ENCODE measurements around the gene CHST9. TPM values are rescaled to one million over a fixed set of nuclear protein-coding genes. Genes with fewer than 3 reads are reported as not detected.

The CHST9 gene
- polyA plus RNA-seq, 3 donors, result not detected

GRCh38 chr18:27181726-27182125 is 3.4 kb downstream of the CHST9 start:
- Mint-ChIP-seq H3K4me1 (no peaks in the 10 kb centered on the region), H3K27me3 (ENCODE audit: low read depth in 3 of 3) (peaks cover 28 to 42% (median 32%) of the 10 kb centered on the region in 3 donors), H3K27ac (no peak overlapping the region), H3K36me3 (peaks cover 0 to 3% of the 10 kb centered on the region in 2 donors), H3K9me3 (peaks cover 0 to 10% (median 3%) of the 10 kb centered on the region in 7 donors), H3K4me3 (no peak overlapping the region)
- no peak for TF ChIP-seq CTCF (IDR thresholded peaks at IDR 0.05)
- intact Hi-C loops (cut with micrococcal nuclease), result no loop called here
- no peaks in the 10 kb centered on the region for H4K20me1 ChIP-seq (ENCODE audit: insufficient read depth, low read length)
- H3K27ac ChIP-seq (ENCODE audit: low read depth in 1 of 2, low read length in 2 of 2), result no peak overlapping the region
- H2AFZ ChIP-seq (ENCODE audit: insufficient read depth, low read depth, low read length, poor library complexity, severe bottlenecking), result no peak overlapping the region
- H3K27me3 ChIP-seq (ENCODE audit: control insufficient read depth in 2 of 2, insufficient read depth in 2 of 2, low read length in 2 of 2), result peaks cover 21 to 37% of the 10 kb centered on the region in 2 donors
- DNase-seq, result no peak
- no peak overlapping the region for H3K4me3 ChIP-seq (replicated peaks in 1 of 3; ENCODE audit: low read depth in 2 of 3, low read length in 3 of 3)
- no peaks in the 10 kb centered on the region for H3K4me1 ChIP-seq (ENCODE audit: control insufficient read depth in 1 of 2, insufficient read depth in 2 of 2, low read length in 2 of 2)
- no peak overlapping the region for H3K9ac ChIP-seq (ENCODE audit: insufficient read depth, low read length, poor library complexity, severe bottlenecking)
- H3K9me3 ChIP-seq (replicated peaks in 1 of 2; ENCODE audit: control insufficient read depth in 1 of 2, insufficient read depth in 1 of 2, low read length in 2 of 2), result peaks cover 0 to 7% of the 10 kb centered on the region in 2 donors
- no peaks in the 10 kb centered on the region for H3K36me3 ChIP-seq (replicated peaks in 1 of 2; ENCODE audit: control insufficient read depth in 1 of 2, insufficient read depth in 2 of 2, low read length in 2 of 2)
- no peaks in the 10 kb centered on the region for H3K79me2 ChIP-seq (ENCODE audit: insufficient read depth, low read length)
- WGBS (ENCODE audit: insufficient coverage), result 13% methylated on average over 1 of the region's 1 CpG
- H3K4me2 ChIP-seq (replicated peaks; ENCODE audit: extremely low read depth, low read length, poor library complexity, severe bottlenecking), result no peak overlapping the region

- Mint-ChIP-seq H3K4me1 (no peaks in the 10 kb centered on the region), H3K36me3 (no peaks in the 10 kb centered on the region), H3K4me3 (no peak overlapping the region), H3K9me3 (peaks cover 0 to 3% (median 0%) of the 10 kb centered on the region in 7 donors), H3K27me3 (ENCODE audit: low read depth in 3 of 3) (peaks cover 5 to 12% (median 7%) of the 10 kb centered on the region in 3 donors), H3K27ac (no peak overlapping the region)
- no peaks in the 10 kb centered on the region for H3K9me3 ChIP-seq (replicated peaks in 1 of 2; ENCODE audit: control insufficient read depth in 1 of 2, insufficient read depth in 1 of 2, low read length in 2 of 2)
- no peaks in the 10 kb centered on the region for H3K36me3 ChIP-seq (replicated peaks in 1 of 2; ENCODE audit: control insufficient read depth in 1 of 2, insufficient read depth in 2 of 2, low read length in 2 of 2)
- intact Hi-C loops (cut with micrococcal nuclease), result no loop called here
- H3K4me1 ChIP-seq (ENCODE audit: control insufficient read depth in 1 of 2, insufficient read depth in 2 of 2, low read length in 2 of 2), result no peaks in the 10 kb centered on the region
- no peaks in the 10 kb centered on the region for H3K79me2 ChIP-seq (ENCODE audit: insufficient read depth, low read length)
- DNase-seq, result no peak
- no peak overlapping the region for H3K4me3 ChIP-seq (replicated peaks in 1 of 3; ENCODE audit: low read depth in 2 of 3, low read length in 3 of 3)
- H2AFZ ChIP-seq (ENCODE audit: insufficient read depth, low read depth, low read length, poor library complexity, severe bottlenecking), result no peak overlapping the region
- H3K9ac ChIP-seq (ENCODE audit: insufficient read depth, low read length, poor library complexity, severe bottlenecking), result no peak overlapping the region
- no peaks in the 10 kb centered on the region for H4K20me1 ChIP-seq (ENCODE audit: insufficient read depth, low read length)
- no peak overlapping the region for H3K4me2 ChIP-seq (replicated peaks; ENCODE audit: extremely low read depth, low read length, poor library complexity, severe bottlenecking)
- peaks cover 2 to 8% of the 10 kb centered on the region in 2 donors for H3K27me3 ChIP-seq (ENCODE audit: control insufficient read depth in 2 of 2, insufficient read depth in 2 of 2, low read length in 2 of 2)
- no peak for TF ChIP-seq CTCF (IDR thresholded peaks at IDR 0.05)
- H3K27ac ChIP-seq (ENCODE audit: low read depth in 1 of 2, low read length in 2 of 2), result no peak overlapping the region
These were observed 6.7 kb downstream of the CHST9 start for GRCh38 chr18:27178424-27178823.
